ENCODE measurements around the gene ESYT2. TPM values are rescaled to one million over a fixed set of nuclear protein-coding genes. Genes with fewer than 3 reads are reported as not detected.
A peak's percentile ranks its signal among the peaks of the same experiment; 100 is the strongest.

ESYT2 gene
- total RNA-seq, 1 experiment from 2014 or later, result 68.2 TPM

GRCh38 chr7:158860394-158860793 lies 31.1 kb upstream of the ESYT2 start (continued):
- no peak for TF ChIP-seq REST (IDR thresholded peaks at IDR 0.05; ENCODE audit: low read depth)
- TF ChIP-seq ZFX (IDR thresholded peaks at IDR 0.05), result no peak
- TF ChIP-seq YY1 (IDR thresholded peaks at IDR 0.05; ENCODE audit: extremely low read depth, insufficient replicate concordance, low read depth, low read length), result no peak
- TF ChIP-seq SRF (IDR thresholded peaks at IDR 0.05; ENCODE audit: low read depth), result no peak

DNA sequence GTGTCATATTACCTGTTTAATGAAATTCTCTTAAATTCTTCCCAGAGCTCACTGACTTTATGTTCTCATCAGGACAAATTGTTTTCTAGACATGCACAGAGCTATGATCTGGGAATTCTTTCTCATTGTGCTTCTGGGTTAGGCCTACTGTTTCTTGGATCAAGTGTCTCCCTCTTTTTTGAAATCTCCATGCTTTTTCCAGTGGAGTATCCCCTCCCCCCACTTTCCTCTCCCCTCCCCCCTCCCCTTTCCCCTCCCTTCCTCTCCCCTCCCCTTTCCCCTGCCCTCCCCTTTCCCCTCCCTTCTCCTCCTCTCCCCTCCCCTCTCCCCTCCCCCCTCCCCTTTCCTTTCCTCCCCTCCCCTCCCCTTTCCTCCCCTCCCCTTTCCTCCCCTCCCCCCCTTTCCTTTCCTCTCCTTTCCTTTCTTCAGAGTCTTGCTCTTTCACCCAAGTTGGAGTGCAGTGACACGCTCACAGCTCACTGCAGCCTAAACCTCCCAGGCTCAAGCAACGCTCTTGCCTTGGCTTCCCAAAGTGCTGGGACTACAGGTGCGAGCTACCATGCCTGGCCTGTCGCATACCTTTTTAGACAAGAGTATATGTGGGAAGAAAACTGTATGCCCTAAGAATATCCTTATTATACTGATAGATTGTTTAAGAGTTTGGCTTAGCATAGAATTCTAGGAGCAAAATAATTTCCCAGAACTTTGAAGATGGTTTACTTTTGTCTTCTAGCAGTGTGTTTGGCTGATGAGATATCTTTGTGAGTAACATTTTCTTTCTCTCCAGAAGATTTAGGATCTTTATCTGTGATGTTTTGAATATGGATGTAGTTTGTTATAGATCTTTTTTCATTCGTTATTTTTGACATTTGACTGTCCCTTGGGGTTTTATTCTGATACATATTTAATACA lies 29.5 kb upstream of the ESYT2 start:
- H3K9ac ChIP-seq (ENCODE audit: low read length), result peak overlapping the region; percentile 2; the same call in 1 of the 2 replicates
- peak overlapping the region; percentile 78 for H3K4me2 ChIP-seq (ENCODE audit: low read length)
- no peaks in the 10 kb centered on the region for H4K20me1 ChIP-seq (ENCODE audit: insufficient read depth)
- H3K27ac ChIP-seq (ENCODE audit: low read depth, low read length), result peak overlapping the region; percentile 52
- no peaks in the 10 kb centered on the region for H3K36me3 ChIP-seq (ENCODE audit: control insufficient read depth in 1 of 2, insufficient read depth in 2 of 2, low read length in 2 of 2)
- DNase-seq (ENCODE audit: low read depth, low spot score) (peak; percentile 38), ATAC-seq (no peak)
- intact Hi-C loops (cut with micrococcal nuclease), result no loop called here
- H3K79me2 ChIP-seq (ENCODE audit: insufficient read depth, low read length), result peaks cover 8% of the 10 kb centered on the region; the same call in 1 of the 2 replicates
- H3K27me3 ChIP-seq (ENCODE audit: insufficient read depth, low read length), result no peaks in the 10 kb centered on the region
- TSS peak; percentile 23 for BruUV-seq (replicated peaks)
- CTCF ChIA-PET, result no interaction called here
- no peaks in the 10 kb centered on the region for H3K9me3 ChIP-seq (ENCODE audit: control insufficient read depth in 1 of 2, insufficient read depth in 1 of 2, low read depth in 1 of 2, low read length in 2 of 2)
- H2AFZ ChIP-seq (ENCODE audit: low read depth, low read length, poor library complexity, severe bottlenecking), result no peak overlapping the region
- POLR2A ChIA-PET, result interaction anchor here (1.0 kb wide), 1 partner anchor 172 kb away, joined by 3 read pairs; no protein-coding TSS in a partner anchor
- H3K4me3 ChIP-seq (replicated peaks in 1 of 2; ENCODE audit: low read depth in 1 of 2, low read length in 2 of 2), result peak overlapping the region in 1 of 2 experiments; percentile 32; a peak in 2 of 4 replicates
- no peaks in the 10 kb centered on the region for H3K9me2 ChIP-seq (ENCODE audit: insufficient read depth)
- peaks cover 18 to 38% of the 10 kb centered on the region in 2 experiments for H3K4me1 ChIP-seq (ENCODE audit: control insufficient read depth in 1 of 2, insufficient read depth in 2 of 2, low read length in 2 of 2)
- RAD21 ChIA-PET (ENCODE audit: low non-redundant PET in 1 of 2, low total read pairs in 2 of 2, uncharacterized antibody in 2 of 2, unreplicated experiment in 2 of 2), result no interaction called here
- TF ChIP-seq CBX3 (IDR thresholded peaks at IDR 0.05; ENCODE audit: low read depth) (no peak), MAX (IDR thresholded peaks at IDR 0.05) (no peak), FOSL1 (IDR thresholded peaks at IDR 0.05; ENCODE audit: low read depth) (no peak), SP1 (IDR thresholded peaks at IDR 0.05; ENCODE audit: low read depth) (no peak), POLR2AphosphoS5 (IDR thresholded peaks at IDR 0.05; ENCODE audit: low read depth, low read length) (no peak), SIN3A (IDR thresholded peaks at IDR 0.05; ENCODE audit: low read depth) (no peak), RAD21 (IDR thresholded peaks at IDR 0.05; ENCODE audit: low read depth) (no peak), ELF1 (IDR thresholded peaks at IDR 0.05; ENCODE audit: borderline replicate concordance, low read depth) (no peak), EZH2phosphoT487 (IDR thresholded peaks at IDR 0.05; ENCODE audit: borderline replicate concordance) (no peak), REST (IDR thresholded peaks at IDR 0.05; ENCODE audit: low read depth) (no peak), TCF7L2 (IDR thresholded peaks at IDR 0.05; ENCODE audit: borderline replicate concordance, extremely low read depth, insufficient read depth, insufficient read length) (no peak), YY1 (IDR thresholded peaks at IDR 0.05; ENCODE audit: extremely low read depth, insufficient replicate concordance, low read depth, low read length) (no peak)

All from HCT116 (cell line).